HG03460 (cell line): ENCODE results near the gene GPSM1.
A peak's percentile ranks its signal among the peaks of the same experiment; 100 is the strongest.

Experiments used
- ATAC-seq: cut with Tn5 transposase; IDR thresholded peaks from one replicate; pipeline ENCODE4 v1.9.1; 2021; ENCODE audit not compliant: unreplicated experiment

The GPSM1 gene

GRCh38 chr9:136327304-136327974, at the start of gene GPSM1:
GPSM1 (plus strand) TSS chr9:136327539; CDS start chr9:136327696, 157 bp downstream.
- ATAC-seq = no peak

GRCh38 chr9:136277746-136278145, 49.6 kb upstream of the GPSM1 start:
- ATAC-seq = no peak

- no peak for ATAC-seq
Observed at GRCh38 chr9:136278221-136278620, 49.1 kb upstream of the GPSM1 start.

- ATAC-seq = no peak
Observed at GRCh38 chr9:136278894-136279293, 48.4 kb upstream of the GPSM1 start.

GRCh38 chr9:136279471-136279870, 47.9 kb upstream of the GPSM1 start:
- no peak for ATAC-seq

GRCh38 chr9:136280535-136281315, 46.6 kb upstream of the GPSM1 start:
- no peak for ATAC-seq

GRCh38 chr9:136281421-136282271, 45.7 kb upstream of the GPSM1 start:
- no peak for ATAC-seq

GRCh38 chr9:136282272-136282861, 45.0 kb upstream of the GPSM1 start:
- ATAC-seq = no peak

GRCh38 chr9:136283291-136284235, 43.8 kb upstream of the GPSM1 start:
- peak; percentile 63 for ATAC-seq

GRCh38 chr9:136284311-136284710, 43.0 kb upstream of the GPSM1 start:
- no peak for ATAC-seq

GRCh38 chr9:136284951-136285350, 42.4 kb upstream of the GPSM1 start:
- ATAC-seq = no peak

- no peak for ATAC-seq
Observed at GRCh38 chr9:136285501-136286358, 41.6 kb upstream of the GPSM1 start.

GRCh38 chr9:136286359-136286986, 40.9 kb upstream of the GPSM1 start:
- ATAC-seq = no peak

- ATAC-seq = no peak
Observed at GRCh38 chr9:136286987-136287379, 40.4 kb upstream of the GPSM1 start.

GRCh38 chr9:136287960-136288753, 39.2 kb upstream of the GPSM1 start:
- ATAC-seq = no peak

GRCh38 chr9:136289651-136290507, 37.5 kb upstream of the GPSM1 start:
- no peak for ATAC-seq

GRCh38 chr9:136290508-136291000, 36.8 kb upstream of the GPSM1 start:
- ATAC-seq = no peak
